Endothelial cell (in vitro differentiated cells): Measurements from ENCODE around the gene ADGRV1. TPM values are rescaled to one million over a fixed set of nuclear protein-coding genes. Genes with fewer than 3 reads are reported as not detected.

Experiments
- DNase-seq: peaks from one replicate; pipeline ENCODE4 v3.0.0; 2021; ENCODE audit warnings: low spot score
- H3K27ac Mint-ChIP-seq: one replicate; pipeline ENCODE4 v1.8.0; 2021; ENCODE audit warnings: mixed read lengths, inconsistent platforms; ENCODE audit not compliant: unreplicated experiment
- H3K27me3 Mint-ChIP-seq: one replicate; pipeline ENCODE4 v1.8.0; 2021; ENCODE audit warnings: mild to moderate bottlenecking, moderate library complexity, mixed read lengths, inconsistent platforms; ENCODE audit not compliant: unreplicated experiment
- H3K36me3 Mint-ChIP-seq: one replicate; pipeline ENCODE4 v1.8.0; 2021; ENCODE audit warnings: mild to moderate bottlenecking, low read depth, mixed read lengths, inconsistent platforms; ENCODE audit not compliant: unreplicated experiment
- H3K4me1 Mint-ChIP-seq: one replicate; pipeline ENCODE4 v1.8.0; 2021; ENCODE audit warnings: mild to moderate bottlenecking, mixed read lengths, inconsistent platforms; ENCODE audit not compliant: unreplicated experiment
- H3K4me3 Mint-ChIP-seq: one replicate; pipeline ENCODE4 v1.8.0; 2021; ENCODE audit warnings: mild to moderate bottlenecking, mixed read lengths, inconsistent platforms; ENCODE audit not compliant: unreplicated experiment
- H3K9me3 Mint-ChIP-seq: one replicate; pipeline ENCODE4 v1.8.0; 2021; ENCODE audit warnings: mixed read lengths, inconsistent platforms; ENCODE audit not compliant: unreplicated experiment
- total RNA-seq: library from RNA; stranded (reverse); fragmentation: NEBNext Ultra II Directional; extraction: Animal tissue kit (Norgen Biotek cat#: 25700); gene quantifications from one replicate; pipeline ENCODE4 v1.2.1, GENCODE V29; 2021; ENCODE audit not compliant: unreplicated experiment
- TF ChIP-seq, protein P1 (sequence below): fragments of 200-600 bp; sonication (generic); IDR thresholded peaks from one replicate; pipeline ENCODE4 v1.5.0; 2021; ENCODE audit warnings: antibody characterized with exemption; ENCODE audit not compliant: unreplicated experiment

The ADGRV1 gene
- total RNA-seq, 1 donor from 2014 or later: 23.1 TPM

DNA sequence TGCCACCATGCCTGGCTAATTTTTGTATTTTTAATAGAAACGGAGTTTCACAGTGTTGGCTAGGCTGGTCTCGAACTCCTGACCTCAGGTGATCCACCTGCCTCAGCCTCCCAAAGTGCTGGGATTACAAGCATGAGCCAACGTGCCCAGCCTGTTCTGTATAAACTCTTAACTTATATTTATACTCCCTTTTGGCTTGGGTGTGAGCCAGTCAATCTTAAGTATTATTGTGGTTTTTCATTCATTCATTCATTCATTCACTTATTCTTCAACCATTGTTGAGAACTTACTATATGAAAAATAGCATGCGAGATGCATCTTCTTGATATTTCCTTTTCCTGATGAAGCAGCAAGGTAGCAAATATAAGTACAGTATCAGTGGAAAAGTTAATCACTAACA lies 132.9 kb downstream of the ADGRV1 start:
- H3K27ac Mint-ChIP-seq: no peak overlapping the region
- no peak overlapping the region for H3K4me3 Mint-ChIP-seq
- no peaks in the 10 kb centered on the region for H3K9me3 Mint-ChIP-seq
- no peak for DNase-seq
- H3K27me3 Mint-ChIP-seq: peaks cover 6% of the 10 kb centered on the region
- no peaks in the 10 kb centered on the region for H3K36me3 Mint-ChIP-seq
- peaks cover 4% of the 10 kb centered on the region for H3K4me1 Mint-ChIP-seq
- TF ChIP-seq, protein P1, sequence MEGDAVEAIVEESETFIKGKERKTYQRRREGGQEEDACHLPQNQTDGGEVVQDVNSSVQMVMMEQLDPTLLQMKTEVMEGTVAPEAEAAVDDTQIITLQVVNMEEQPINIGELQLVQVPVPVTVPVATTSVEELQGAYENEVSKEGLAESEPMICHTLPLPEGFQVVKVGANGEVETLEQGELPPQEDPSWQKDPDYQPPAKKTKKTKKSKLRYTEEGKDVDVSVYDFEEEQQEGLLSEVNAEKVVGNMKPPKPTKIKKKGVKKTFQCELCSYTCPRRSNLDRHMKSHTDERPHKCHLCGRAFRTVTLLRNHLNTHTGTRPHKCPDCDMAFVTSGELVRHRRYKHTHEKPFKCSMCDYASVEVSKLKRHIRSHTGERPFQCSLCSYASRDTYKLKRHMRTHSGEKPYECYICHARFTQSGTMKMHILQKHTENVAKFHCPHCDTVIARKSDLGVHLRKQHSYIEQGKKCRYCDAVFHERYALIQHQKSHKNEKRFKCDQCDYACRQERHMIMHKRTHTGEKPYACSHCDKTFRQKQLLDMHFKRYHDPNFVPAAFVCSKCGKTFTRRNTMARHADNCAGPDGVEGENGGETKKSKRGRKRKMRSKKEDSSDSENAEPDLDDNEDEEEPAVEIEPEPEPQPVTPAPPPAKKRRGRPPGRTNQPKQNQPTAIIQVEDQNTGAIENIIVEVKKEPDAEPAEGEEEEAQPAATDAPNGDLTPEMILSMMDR: no peak

DNA sequence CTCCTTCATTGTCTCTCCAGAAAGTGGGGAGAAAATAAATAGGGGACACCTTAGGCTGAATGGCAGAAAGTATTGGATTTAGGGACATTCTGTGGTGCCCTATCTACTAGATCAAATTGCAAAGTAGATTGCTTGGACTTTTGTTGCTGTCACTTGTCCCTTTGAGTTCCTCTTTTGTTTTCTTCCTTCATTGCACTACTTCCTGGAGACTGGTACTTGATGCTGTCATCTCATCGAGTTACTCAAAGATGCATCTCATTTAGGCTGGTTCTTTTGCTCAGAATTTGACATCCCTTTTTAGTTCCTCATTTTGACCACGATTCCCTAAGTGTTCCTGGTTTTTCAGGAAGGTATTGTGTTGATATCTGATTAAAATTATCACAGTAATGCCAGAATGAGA lies 137.6 kb downstream of the ADGRV1 start:
- Mint-ChIP-seq H3K4me3 (no peak overlapping the region), H3K27me3 (peaks cover 2% of the 10 kb centered on the region), H3K36me3 (no peaks in the 10 kb centered on the region), H3K27ac (peak overlapping the region; percentile 68), H3K4me1 (peaks cover 9% of the 10 kb centered on the region), H3K9me3 (no peaks in the 10 kb centered on the region)
- TF ChIP-seq, protein P1: no peak
- no peak for DNase-seq

DNA sequence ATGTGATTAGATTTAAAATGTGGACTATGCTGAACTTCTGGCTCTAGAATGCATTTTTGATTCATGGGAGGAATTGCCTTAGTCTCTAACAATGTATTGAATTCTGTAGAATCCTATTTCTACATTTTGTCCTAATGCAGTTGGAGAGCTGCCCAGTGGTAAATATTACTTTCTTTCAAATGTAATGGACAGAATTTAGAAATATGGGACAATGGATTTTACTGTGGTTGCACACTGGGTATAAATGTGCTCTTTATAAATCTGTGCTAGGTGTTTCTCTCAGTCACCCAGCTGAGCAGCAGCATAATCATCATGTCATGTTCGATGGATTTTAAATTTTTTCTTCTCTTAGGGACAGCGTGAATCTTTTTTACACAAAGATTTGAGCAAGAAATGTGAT lies 141.7 kb downstream of the ADGRV1 start:
- TF ChIP-seq, protein P1: no peak
- Mint-ChIP-seq H3K27ac (no peak overlapping the region), H3K36me3 (no peaks in the 10 kb centered on the region), H3K9me3 (no peaks in the 10 kb centered on the region), H3K4me1 (peaks cover 9% of the 10 kb centered on the region), H3K27me3 (peaks cover 2% of the 10 kb centered on the region), H3K4me3 (no peak overlapping the region)
- DNase-seq: no peak

DNA sequence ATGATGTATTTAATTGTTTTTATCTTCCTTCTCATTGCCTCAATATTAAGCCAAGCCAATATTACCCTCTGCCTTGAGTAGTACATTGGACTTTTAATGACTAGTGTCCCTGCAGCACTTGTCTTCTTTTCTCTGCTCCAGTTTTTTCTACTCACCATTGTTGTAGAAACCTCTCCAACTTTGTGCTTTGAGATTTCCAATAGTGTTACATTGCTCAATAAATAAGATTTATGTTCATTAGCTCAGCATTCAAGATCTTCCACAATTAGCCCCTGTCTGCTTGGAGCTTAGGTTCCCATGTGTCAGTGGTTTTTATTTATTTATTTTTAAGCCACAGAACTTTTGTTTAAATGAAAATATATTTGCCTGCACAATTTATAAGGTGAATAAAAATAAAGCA lies 145.3 kb downstream of the ADGRV1 start:
- no peaks in the 10 kb centered on the region for H3K36me3 Mint-ChIP-seq
- H3K9me3 Mint-ChIP-seq: no peaks in the 10 kb centered on the region
- no peak for DNase-seq
- H3K27ac Mint-ChIP-seq: no peak overlapping the region
- H3K4me1 Mint-ChIP-seq: no peaks in the 10 kb centered on the region
- no peak overlapping the region for H3K4me3 Mint-ChIP-seq
- TF ChIP-seq, protein P1: no peak
- H3K27me3 Mint-ChIP-seq: peaks cover 1% of the 10 kb centered on the region

DNA sequence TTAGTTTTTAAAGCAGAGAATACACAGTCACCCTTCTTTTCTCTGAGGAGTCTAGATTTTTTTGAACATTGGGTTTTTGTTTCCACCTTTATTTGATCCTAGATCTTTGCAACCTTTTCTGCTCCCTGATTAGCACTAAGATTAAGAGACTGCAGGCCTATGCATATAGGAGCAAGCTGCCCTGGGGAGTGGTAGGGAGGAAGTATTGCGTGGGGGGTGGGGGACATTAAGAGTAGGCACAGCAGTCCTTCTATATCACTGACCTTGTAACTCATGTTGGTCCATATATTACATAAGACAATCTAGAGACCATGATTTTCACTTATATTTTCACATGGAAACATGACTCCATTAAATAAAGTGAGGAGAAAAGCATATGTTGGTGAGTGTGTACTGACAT lies 149.1 kb downstream of the ADGRV1 start:
- no peaks in the 10 kb centered on the region for H3K36me3 Mint-ChIP-seq

More for the DNA sequence above, 149.1 kb downstream of the ADGRV1 start:
- Mint-ChIP-seq H3K9me3 (no peaks in the 10 kb centered on the region), H3K27ac (no peak overlapping the region), H3K4me3 (no peak overlapping the region), H3K27me3 (no peaks in the 10 kb centered on the region), H3K4me1 (no peaks in the 10 kb centered on the region)
- no peak for DNase-seq
- TF ChIP-seq, protein P1: no peak
